OCI-LY7 (cell line): ENCODE results near the gene RHOT2.

Source experiments
- CTCF ChIP-seq: fragments of 200-600 bp; sonication (generic); conservative IDR thresholded peaks from 2 replicates; pipeline ENCODE4 v1.5.1; 2014; ENCODE audit warnings: mild to moderate bottlenecking, antibody characterized with exemption, low read length, moderate library complexity, mixed read lengths
- EZH2phosphoT487 ChIP-seq: fragments of 200-600 bp; sonication (generic); IDR thresholded peaks from 2 replicates; pipeline ENCODE4 v1.6.1; 2018; ENCODE audit warnings: low read depth, borderline replicate concordance, mild to moderate bottlenecking, mixed run types, antibody characterized with exemption, low read length, moderate library complexity, mixed read lengths

GRCh38 chr16:634996-635395, 32.9 kb upstream of the RHOT2 start:
- TF ChIP-seq CTCF (no peak), EZH2phosphoT487 (no peak)
